NK-92 (cell line): ENCODE data around the gene KMT2C.
"Not testable (repeated sequence)": the region's sequence is repeated elsewhere in the genome, so short reads cannot be mapped to it uniquely, and the experiment has no call there.

Experiments used
- DNase-seq: peaks from one replicate; lab custom pipeline; 2025; ENCODE audit not compliant: unreplicated experiment; lab: John Stamatoyannopoulos, UW

KMT2C gene

DNA sequence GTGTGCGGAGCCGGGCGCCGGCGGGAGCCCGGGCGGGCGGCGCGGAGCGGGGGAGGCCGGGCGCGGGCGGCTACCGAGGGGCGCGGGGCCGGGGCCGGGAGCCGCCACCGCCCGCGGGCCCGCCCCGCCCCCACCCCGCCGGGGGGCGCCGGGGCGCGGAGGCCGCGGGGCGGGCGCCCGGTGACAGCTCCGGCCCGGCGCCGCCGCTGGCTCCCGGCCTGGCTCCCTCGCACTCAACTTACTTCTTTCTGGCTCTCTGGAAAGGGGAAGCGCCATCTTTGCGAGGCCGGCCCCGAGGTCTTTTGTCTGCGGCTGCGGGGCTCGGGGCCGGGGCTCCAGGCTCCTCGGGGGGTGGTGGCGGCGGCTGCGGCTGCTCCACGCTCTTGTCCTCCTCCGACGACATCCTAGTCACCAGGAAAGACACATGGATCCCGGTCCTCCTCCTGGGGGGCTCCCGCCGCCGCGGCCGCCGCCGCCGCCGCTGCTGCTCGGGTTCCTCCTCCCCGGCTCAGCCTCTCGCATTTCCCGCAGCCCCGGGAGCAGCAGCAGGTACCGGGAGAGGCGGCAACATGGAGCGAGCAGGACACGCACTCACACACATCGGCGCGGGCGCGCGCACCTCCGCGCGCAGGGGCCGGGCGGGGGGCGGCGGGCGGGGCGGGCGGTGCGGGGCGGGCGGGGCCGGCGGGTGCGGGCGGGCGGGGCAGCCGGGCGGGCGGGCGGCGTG, at the start of gene KMT2C:
TSS of gene KMT2C (minus strand) at position 620 of the 727 bp plus-strand sequence. CDS start at position 403, 217 bp downstream.
- DNase-seq = no peak

DNA sequence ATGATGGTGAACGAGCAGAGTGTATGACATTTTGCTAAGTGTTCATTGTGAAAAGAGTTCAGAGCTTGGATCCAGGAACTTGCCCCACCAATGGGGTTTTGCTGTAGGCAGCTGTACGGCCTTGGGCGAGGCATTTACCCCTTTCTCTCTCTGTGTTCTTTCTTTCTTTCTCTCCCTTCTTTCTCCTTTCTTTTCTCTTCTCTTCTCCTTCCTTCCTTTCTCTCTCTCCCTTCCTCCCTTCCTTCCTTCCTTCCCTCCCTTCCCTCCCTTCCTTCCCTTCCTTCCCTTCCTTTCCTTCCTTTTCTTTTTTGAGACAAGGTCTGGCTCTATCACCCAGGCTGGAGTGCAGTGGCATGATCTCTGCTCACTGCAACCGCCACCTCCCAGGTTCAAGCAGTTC, 45.3 kb upstream of the KMT2C start:
- no peak for DNase-seq

DNA sequence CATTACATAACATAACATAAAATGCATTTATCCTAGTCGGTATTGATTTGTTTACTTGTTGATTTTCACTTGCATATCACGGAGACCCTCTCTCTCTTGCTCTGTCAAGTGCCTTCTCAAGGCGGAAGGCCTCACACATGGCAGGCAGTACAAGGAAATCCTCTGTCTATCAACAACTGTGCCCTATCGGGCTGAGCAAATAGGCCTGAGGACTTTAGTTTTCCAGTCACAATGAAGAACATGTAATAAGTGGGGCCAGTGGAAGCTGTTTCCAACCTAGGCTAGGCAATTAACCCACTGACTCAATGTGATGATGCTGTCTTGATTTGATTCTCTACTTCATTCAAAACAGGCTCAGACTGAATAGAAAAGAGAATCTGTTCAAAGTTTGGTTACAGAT, 44.9 kb upstream of the KMT2C start:
- no peak for DNase-seq

DNA sequence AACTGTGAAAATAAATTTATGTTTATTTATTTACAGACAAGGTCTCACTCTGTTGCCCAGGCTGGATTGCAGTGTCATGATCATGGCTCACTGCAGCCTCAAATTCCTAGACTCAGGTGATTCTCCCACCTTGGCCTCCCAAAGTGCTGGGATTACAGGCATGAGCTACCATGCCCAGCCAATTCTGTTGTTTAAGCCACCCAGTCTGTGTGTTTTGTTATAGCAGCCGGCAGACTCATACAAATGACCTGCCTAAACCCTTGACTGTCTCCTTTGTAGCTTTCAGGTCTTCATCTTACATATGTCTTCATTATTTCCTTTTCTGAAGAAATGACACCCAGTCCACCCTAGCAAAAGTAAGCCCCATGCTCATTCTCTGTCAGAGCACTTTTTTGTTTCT, 43.8 kb upstream of the KMT2C start:
- DNase-seq = no peak

DNA sequence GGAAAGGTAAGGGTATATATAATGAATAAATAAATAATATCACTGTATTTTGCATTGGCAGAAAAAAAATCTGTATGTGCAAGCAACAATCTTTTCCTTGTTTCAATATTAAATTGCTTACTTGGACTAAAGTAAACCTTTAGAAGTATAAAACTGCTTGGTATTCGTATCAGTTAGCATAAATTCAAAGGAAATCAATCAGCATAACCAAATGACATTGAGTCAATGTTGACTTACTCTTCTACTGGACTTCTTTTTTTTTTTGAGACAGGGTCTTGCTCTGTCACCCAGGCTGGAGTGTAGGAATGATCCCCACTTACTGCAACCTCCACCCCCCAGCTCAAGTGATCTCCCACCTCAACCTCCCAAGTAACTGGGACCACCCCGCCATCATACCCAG, 42.3 kb upstream of the KMT2C start:
- no peak for DNase-seq

DNA sequence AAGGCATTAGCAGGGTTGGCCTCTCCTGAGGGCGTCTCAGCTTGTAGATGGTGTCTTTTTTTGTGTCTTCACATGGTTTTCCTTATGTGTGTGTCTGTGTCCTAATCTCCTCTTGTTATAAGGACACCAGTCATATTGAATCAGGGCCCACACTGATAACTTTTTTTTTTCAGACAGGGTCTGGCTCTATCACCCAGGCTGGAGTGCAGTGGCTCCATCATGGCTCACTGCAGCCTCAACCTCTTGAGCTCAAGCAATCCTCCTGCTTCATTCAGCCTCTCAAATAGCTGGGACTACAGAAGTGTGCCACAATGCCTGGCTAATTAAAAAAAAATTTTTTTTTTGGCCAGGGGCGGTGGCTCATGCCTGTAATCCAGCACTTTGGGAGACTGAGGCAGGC, 41.3 kb upstream of the KMT2C start:
- no peak for DNase-seq

DNA sequence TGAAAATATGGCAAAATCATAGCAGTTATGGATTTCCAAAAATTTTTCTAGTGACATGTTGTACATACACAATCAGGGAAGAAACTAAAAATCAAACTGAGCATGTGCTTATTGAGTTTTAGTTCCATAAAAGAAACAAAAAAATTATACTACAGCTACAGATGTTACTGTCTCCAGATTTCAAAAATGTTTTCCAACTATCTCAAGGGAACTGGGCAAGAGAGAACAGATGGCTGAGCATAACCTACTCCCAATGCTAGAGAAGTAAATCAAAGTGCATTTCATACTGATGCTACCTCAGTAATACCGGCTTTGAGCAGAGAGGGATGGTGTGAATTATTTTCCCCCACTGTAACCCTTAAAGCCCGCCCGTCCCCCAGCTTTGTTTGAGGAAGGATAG, 40.7 kb upstream of the KMT2C start:
- no peak for DNase-seq

DNA sequence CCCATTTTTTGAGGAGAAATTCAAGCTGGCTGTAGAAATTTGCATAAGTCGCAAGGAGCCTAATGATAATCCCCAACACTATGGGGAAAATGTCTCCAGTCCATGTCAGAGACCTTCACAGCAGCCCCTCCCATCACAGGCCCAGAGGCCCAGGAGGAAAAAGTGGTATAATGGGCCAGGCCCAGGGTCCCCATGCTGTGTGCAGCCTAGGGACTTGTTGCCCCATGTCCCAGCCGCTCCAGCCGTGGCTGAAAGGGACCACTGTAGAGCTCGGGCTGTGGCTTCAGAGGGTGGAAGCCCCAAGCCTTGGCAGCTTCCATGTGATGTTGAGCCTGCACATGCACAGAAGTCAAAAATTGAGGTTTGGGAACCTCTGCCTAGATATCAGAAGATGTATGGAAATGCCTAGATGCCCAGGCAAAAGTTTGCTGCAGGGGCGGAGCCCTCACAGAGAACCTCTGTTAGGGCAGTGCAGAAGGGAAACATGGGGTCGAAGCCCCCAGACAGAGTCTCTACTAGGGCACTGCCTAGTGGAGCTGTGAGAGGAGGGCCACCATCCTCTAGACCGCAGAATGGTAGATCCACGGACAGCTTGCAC, 35.3 kb upstream of the KMT2C start:
- not testable (repeated sequence) for DNase-seq

DNA sequence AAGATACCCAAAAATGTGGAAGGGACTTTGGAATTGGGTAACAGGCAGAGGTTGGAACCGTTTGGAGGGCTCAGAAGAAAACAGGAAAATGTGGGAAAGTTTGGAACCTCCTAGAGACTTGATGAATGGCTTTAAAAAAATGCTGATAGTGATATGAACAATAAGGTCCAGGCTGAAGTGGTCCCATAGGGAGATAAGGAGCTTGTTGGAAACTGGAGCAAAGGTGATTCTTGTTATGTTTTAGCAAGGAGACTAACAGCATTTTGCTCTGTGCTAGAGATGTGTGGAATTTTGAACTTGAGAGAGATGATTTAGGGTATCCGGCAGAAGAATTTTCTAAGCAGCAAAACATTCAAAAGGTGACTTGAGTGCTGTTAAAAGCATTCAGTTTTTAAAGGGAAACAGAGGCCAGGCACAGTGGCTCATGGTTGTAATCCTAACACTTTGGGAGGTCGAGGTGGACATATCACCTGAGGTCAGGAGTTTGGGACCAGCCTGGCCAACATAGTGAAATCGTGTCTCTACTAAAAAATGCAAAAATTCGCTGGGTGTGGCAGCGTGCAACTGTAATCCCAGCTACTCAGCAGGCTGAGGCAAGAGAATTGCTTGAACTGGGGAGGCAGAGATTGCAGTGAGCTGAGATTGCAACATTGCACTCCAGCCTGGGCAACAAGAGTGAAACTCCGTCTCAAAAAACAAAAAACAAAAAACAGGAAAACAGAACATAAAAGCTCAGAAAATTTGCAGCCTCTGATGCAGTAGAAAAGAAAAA, 34.6 kb upstream of the KMT2C start:
- DNase-seq = not testable (repeated sequence)

DNA sequence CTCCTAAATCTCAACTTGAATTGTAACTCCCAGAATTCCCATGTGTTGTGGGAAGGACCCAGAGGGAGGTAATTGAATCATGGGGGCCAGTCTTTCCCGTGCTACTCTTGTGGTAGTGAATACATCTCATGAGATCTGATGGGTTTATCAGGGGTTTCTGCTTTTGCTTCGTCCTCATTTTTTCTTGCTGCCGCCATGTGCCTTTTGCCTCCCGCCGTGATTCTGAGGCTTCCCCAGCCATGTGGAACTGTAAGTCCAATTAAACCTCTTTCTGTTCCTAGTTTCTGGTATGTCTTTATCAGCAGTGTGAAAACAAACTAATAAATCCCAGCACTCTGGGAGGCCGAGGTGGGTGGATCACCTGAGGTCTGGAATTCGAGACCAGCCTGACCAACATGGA, 33.8 kb upstream of the KMT2C start:
- not testable (repeated sequence) for DNase-seq

DNA sequence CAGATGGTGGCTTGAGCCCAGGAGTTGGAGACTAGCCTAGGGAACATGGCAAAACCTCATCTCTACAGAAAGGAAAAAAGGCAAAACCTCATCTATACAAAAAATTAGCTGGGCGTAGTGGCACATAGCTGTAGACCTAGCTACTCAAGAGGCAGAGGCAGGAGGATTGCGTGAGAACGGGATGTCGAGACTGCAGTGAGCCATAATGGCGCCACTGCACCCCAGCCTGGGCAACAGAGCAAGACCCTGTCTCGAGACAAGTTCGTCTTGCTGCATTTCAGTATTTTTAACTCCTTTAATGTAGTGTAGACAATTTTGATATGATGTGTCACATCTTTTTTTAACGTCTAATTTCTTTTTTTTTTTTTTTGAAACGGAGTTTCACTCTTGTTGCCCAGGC, 31.4 kb upstream of the KMT2C start:
- no peak for DNase-seq

DNA sequence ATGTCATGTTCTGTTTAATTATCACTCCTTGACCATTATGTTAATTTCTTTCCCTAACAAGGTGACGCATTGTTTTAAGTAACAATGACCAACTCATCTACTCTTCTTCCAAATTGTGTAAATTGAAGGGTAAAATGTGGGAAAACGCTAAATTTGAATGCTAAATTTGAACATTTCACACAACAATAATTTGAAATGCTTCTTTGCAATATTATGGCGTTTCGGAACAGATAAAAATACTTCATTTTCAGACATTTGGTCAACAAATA, 29.2 kb upstream of the KMT2C start:
- DNase-seq = no peak

DNA sequence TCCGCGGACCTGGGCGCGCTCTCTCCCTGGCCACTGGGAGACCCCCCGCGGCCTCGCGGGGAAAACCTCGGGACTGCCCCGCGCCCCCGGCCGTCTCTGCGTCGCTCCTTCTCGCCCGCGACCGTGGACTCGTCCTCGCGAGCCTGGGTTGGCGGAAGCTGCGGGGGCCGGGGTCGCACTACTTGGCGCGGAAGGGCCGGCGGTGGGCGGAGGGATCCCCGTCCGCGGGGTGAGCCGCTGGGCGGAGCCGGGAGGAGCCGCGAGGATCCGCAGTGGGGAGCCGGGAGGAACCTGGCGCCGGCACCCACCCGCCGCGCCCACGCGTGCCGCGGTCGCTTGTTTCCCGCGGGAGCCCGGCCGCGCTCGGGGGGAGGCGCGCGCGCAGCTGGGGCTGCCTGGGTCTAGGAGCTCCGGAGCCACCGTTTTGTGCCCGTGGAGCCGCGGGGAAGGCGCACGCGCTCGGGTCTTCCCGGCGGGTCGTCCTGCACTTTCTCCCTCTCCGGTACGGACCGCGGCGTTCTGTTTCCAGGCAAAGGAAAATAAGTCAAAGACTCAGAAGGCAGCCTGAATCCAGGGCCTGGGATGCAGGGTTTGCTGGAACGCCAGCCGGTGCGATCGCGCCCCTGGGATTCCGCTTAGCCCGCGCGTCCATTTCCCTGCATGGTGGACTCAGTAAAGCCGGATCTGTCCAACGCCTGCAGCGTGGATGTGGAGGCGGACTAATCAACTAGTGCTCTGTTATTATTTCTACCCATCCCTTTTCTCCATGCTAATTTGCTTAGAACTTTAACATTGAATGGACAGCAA, 28.7 kb upstream of the KMT2C start:
- no peak for DNase-seq

DNA sequence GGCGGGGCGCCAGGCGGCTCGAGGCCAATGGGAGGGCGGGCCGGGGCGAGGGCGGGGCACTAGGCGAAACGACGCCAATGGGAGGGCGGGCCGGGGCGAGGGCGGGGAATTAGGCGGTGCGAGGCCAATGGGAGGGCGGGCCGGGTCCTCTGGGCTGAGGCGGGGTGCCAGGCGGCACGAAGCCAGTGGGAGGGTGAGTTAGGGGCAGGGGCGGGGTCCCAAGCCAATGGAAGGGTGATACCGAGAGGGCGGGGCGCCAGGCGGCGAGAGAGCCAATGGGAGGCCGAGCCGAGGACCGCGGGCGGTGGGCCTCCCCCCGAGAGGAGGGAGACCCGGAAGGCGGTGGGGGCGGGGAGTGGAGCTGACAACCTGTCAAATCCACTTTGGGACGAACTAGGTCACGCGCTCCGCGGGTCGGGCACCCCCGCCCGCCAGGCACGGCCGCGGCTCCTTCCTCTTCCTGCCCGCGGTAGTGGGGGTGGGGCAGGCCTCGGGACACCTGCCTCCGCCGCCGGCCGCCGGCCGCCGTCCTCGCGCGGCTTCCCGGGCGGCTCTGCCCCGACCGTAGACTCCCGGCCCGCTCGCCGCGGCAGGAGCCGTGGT, 28.0 kb upstream of the KMT2C start:
- peak; percentile 98 for DNase-seq

DNA sequence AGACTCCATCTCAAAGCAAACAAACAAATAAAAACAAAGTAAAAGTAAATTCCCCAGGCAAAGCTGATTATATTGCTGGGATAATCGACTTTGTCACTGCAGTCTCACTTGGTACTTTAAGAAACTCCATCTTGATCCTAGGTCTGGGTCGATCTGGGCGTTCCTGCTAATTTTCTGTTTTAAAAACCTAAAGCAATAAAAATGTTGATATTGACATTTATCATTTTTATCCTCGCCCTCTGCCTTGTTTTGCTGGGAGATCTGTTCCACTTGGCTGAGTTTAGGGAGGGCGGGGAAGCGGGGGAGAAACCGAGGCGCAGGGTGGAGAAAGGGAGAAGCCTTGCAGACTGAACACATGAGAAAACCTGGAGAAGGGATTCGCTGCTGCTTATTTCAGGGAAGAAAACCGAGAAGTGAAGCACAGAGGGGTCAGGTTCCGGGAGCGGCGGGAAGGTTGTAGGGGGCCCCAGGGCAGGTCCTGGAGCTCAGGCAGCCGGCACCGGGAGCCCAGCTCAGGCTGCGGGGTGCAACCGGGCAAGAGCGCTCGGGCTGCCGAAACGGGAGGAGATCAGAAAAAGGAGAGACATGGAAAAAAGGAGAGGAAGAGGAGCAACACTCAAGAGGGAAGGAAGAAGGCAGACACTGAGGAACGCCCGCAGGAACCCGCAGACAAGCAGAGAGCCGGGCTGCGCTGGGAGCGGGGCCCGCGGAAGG, 27.3 kb upstream of the KMT2C start:
- no peak for DNase-seq

DNA sequence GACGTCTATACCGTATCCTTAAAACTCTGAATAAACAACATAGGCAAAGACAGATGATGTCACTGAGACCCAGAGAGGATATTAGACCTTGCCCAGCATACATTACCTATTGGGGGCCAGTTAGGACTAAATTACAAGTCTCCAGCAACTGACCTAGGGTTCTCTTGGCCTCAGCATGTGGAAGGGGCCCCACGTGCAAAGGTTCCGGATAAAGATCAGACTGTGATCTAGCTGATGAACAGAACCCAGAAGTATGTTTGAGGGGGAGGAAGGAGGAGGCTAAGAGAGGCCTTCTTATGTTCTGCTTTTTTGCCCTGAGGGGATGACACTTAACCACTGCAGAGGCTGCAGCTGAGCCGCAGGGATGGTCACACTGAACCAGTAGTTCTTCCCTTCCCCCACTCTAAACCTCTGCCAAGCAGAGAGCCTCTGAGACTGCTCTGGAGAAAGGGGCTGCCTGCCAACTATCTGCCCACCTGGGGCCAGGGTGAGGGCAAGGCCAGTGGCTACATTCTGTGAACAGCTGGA, 24.0 kb upstream of the KMT2C start:
- no peak for DNase-seq

DNA sequence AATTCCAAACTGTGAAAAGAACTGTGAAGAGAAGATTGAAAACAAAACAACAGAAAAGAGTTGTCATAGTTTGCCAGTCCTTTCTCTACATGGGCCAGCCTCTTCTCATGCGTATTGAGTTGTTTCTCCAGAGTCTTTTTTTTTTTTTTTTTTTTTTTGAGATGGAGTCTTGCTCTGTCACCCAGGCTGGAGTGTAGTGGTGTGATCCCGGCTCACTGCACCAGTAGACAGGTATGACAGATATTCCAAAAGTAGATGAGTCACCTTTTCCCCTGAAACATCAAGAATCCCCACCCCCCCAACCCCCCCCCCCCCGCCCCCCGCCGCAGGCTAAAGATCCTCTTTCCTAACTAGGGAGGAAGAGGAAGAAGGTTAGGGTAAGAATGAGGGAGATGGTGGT, 15.6 kb upstream of the KMT2C start:
- no peak for DNase-seq

DNA sequence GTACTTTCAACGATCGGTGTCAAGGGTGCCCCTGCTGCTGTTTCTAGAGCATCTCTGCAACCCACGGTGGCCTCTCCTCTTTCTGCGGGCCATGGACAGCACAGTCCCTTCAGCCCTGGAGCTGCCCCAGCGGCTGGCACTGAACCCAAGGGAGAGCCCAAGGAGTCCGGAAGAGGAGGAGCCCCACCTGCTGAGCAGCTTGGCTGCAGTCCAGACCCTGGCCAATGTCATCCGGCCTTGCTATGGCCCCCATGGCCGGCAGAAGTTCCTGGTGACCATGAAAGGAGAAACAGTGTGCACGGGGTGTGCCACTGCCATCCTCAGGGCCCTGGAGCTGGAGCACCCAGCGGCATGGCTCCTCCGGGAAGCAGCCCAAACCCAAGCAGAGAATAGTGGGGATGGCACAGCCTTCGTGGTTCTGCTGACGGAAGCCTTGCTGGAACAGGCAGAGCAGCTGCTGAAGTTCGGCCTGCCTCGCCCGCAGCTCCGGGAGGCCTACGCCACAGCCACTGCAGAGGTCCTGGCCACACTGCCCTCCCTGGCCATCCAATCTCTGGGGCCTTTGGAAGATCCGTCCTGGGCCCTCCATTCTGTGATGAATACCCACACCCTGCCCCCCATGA, 9.7 kb upstream of the KMT2C start:
- not testable (repeated sequence) for DNase-seq

DNA sequence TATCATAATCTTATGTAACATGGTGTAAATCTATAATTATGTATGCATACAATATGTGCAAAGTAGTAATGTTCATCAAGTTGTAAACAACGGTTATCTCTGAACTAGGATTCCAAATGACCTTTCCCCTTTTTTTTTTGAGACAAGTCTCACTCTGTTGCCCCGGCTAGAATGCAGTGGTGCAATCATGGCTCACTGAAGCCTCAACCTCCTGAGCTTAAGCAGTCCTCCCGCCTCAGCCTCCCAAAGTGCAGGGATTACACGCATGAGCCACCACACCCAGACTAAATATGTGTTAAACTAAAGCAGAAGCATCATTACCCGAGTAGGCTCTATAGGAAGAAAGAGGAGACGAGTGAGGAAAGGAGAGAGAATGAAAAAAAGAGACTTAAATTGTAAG, 7.8 kb upstream of the KMT2C start:
- DNase-seq = no peak

DNA sequence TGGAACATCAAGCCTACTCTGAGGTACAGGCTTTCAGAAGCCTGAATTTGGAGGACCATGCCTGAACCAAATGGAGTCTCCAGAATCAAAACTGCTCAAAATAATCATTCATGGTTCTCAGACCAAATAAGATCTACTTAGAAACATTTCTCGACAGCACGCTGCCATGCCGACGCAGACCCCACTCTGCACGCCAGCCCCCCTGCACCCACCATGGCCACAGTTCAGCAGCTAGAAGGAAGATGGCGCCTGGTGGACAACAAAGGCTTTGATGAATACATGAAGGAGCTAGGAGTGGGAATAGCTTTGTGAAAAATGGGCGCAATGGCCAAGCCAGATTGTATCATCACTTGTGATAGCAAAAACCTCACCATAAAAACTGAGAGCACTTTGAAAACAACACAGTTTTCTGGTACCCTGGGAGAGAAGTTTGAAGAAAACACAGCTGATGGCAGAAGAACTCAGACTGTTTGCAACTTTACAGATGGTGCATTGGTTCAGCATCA, 6.6 kb upstream of the KMT2C start:
- DNase-seq = no peak
